Activated T-cell treated with anti-CD3 and anti-CD28 coated beads, Interleukin-2, amount 50 U/mL, for 72 hours (primary cell): ENCODE results near the gene KCNK17. TPM values are rescaled to one million over a fixed set of nuclear protein-coding genes. Genes with fewer than 3 reads are reported as not detected.

ENCODE experiments used
- ATAC-seq, 2 donors: fragments of 150-1000 bp; cut with Tn5 transposase; replicated peaks in 1 of 2; 2 replicates each; pipeline ENCODE4 v1.10.0; 2021; ENCODE audit warnings: moderate library complexity in 2 of 2, mild to moderate bottlenecking in 1 of 2
- DNase-seq, 2 donors: peaks; one replicate each; pipeline ENCODE4 v3.0.0; 2021 to 2022; ENCODE audit warnings: mixed read lengths in 1 of 2
- H3K27ac Mint-ChIP-seq: one replicate; pipeline ENCODE4 v1.8.0; 2022; ENCODE audit warnings: mild to moderate bottlenecking, moderate library complexity, mixed read lengths
- H3K27me3 Mint-ChIP-seq: one replicate; pipeline ENCODE4 v1.8.0; 2022; ENCODE audit warnings: low read depth, mixed read lengths
- H3K36me3 Mint-ChIP-seq, 2 donors: one replicate each; pipeline ENCODE4 v1.8.0; 2022; ENCODE audit warnings: mixed read lengths in 2 of 2, mild to moderate bottlenecking in 1 of 2; ENCODE audit not compliant: insufficient read depth in 2 of 2
- H3K4me1 Mint-ChIP-seq: one replicate; pipeline ENCODE4 v1.8.0; 2022; ENCODE audit warnings: low read depth, mixed read lengths
- H3K4me3 Mint-ChIP-seq, 2 donors: one replicate each; pipeline ENCODE4 v1.8.0; 2022; ENCODE audit warnings: mild to moderate bottlenecking in 2 of 2, mixed read lengths in 2 of 2, moderate library complexity in 2 of 2
- H3K9me3 Mint-ChIP-seq, 2 donors: one replicate each; pipeline ENCODE4 v1.8.0; 2022; ENCODE audit warnings: mixed read lengths in 2 of 2
- total RNA-seq, 2 donors: library from RNA; stranded (reverse); gene quantifications; one replicate each; pipeline ENCODE4 v1.2.3, GENCODE V29; 2022

KCNK17 gene
- total RNA-seq, 2 donors from 2014 or later: not detected

- H3K4me3 Mint-ChIP-seq: no peak overlapping the region
- DNase-seq (no peak), ATAC-seq (no peak)
These were observed 29.2 kb upstream of the KCNK17 start for GRCh38 chr6:39343396-39343870.

GRCh38 chr6:39342692-39343395, 28.6 kb upstream of the KCNK17 start:
- H3K4me3 Mint-ChIP-seq: no peak overlapping the region
- H3K4me1 Mint-ChIP-seq: no peaks in the 10 kb centered on the region
- H3K27me3 Mint-ChIP-seq: peaks cover 24% of the 10 kb centered on the region
- no peaks in the 10 kb centered on the region for H3K36me3 Mint-ChIP-seq
- no peak for ATAC-seq
- DNase-seq: no peak
- no peaks in the 10 kb centered on the region for H3K9me3 Mint-ChIP-seq
- H3K27ac Mint-ChIP-seq: no peak overlapping the region

More at GRCh38 chr6:39343396-39343870, 29.2 kb upstream of the KCNK17 start:
- Mint-ChIP-seq H3K9me3 (no peaks in the 10 kb centered on the region), H3K4me1 (no peaks in the 10 kb centered on the region), H3K27me3 (peaks cover 22% of the 10 kb centered on the region), H3K36me3 (no peaks in the 10 kb centered on the region), H3K27ac (no peak overlapping the region)

- no peak overlapping the region for H3K27ac Mint-ChIP-seq
- no peaks in the 10 kb centered on the region for H3K9me3 Mint-ChIP-seq
- H3K27me3 Mint-ChIP-seq: peaks cover 28% of the 10 kb centered on the region
- H3K4me3 Mint-ChIP-seq: no peak overlapping the region
- DNase-seq: no peak
- no peak for ATAC-seq
- no peaks in the 10 kb centered on the region for H3K4me1 Mint-ChIP-seq
- H3K36me3 Mint-ChIP-seq: no peaks in the 10 kb centered on the region
These were observed 27.7 kb upstream of the KCNK17 start for GRCh38 chr6:39341937-39342336.

GRCh38 chr6:39341352-39341751, 27.1 kb upstream of the KCNK17 start:
- Mint-ChIP-seq H3K27me3 (peaks cover 30% of the 10 kb centered on the region), H3K27ac (no peak overlapping the region), H3K9me3 (no peaks in the 10 kb centered on the region), H3K4me1 (peaks cover 3% of the 10 kb centered on the region), H3K4me3 (no peak overlapping the region), H3K36me3 (no peaks in the 10 kb centered on the region)
- ATAC-seq (no peak), DNase-seq (no peak)

- peaks cover 9% of the 10 kb centered on the region for H3K4me1 Mint-ChIP-seq
- H3K27ac Mint-ChIP-seq: no peak overlapping the region
- peaks cover 30% of the 10 kb centered on the region for H3K27me3 Mint-ChIP-seq
- no peaks in the 10 kb centered on the region for H3K36me3 Mint-ChIP-seq
- DNase-seq: no peak
- no peak for ATAC-seq
- no peak overlapping the region for H3K4me3 Mint-ChIP-seq
- no peaks in the 10 kb centered on the region for H3K9me3 Mint-ChIP-seq
These were observed 25.8 kb upstream of the KCNK17 start for GRCh38 chr6:39339868-39340550.

- Mint-ChIP-seq H3K4me3 (no peak overlapping the region), H3K9me3 (no peaks in the 10 kb centered on the region), H3K27ac (no peak overlapping the region), H3K27me3 (peaks cover 34% of the 10 kb centered on the region), H3K4me1 (peaks cover 9% of the 10 kb centered on the region), H3K36me3 (no peaks in the 10 kb centered on the region)
- ATAC-seq (no peak), DNase-seq (no peak)
These were observed 25.1 kb upstream of the KCNK17 start for GRCh38 chr6:39339096-39339867.

- peaks cover 34% of the 10 kb centered on the region for H3K27me3 Mint-ChIP-seq
- no peaks in the 10 kb centered on the region for H3K36me3 Mint-ChIP-seq
- H3K9me3 Mint-ChIP-seq: no peaks in the 10 kb centered on the region
- no peak overlapping the region for H3K4me3 Mint-ChIP-seq
- H3K27ac Mint-ChIP-seq: no peak overlapping the region
- DNase-seq (no peak), ATAC-seq (no peak)
- peaks cover 9% of the 10 kb centered on the region for H3K4me1 Mint-ChIP-seq
These were observed 24.2 kb upstream of the KCNK17 start for GRCh38 chr6:39338397-39338796.

GRCh38 chr6:39335780-39336545, 21.7 kb upstream of the KCNK17 start:
- H3K4me3 Mint-ChIP-seq: no peak overlapping the region

GRCh38 chr6:39333644-39334438, 19.6 kb upstream of the KCNK17 start:
- H3K36me3 Mint-ChIP-seq: no peaks in the 10 kb centered on the region
- no peaks in the 10 kb centered on the region for H3K9me3 Mint-ChIP-seq
- DNase-seq (no peak), ATAC-seq (no peak)
- no peak overlapping the region for H3K27ac Mint-ChIP-seq
- no peak overlapping the region for H3K4me3 Mint-ChIP-seq
- peaks cover 32% of the 10 kb centered on the region for H3K27me3 Mint-ChIP-seq
- peaks cover 9% of the 10 kb centered on the region for H3K4me1 Mint-ChIP-seq

More at GRCh38 chr6:39335780-39336545, 21.7 kb upstream of the KCNK17 start:
- Mint-ChIP-seq H3K27ac (no peak overlapping the region), H3K9me3 (no peaks in the 10 kb centered on the region), H3K36me3 (no peaks in the 10 kb centered on the region), H3K4me1 (peaks cover 9% of the 10 kb centered on the region), H3K27me3 (peaks cover 44% of the 10 kb centered on the region)
- DNase-seq (peak in 1 of 2 donors; percentile 14), ATAC-seq (peak in 1 of 2 donors; percentile 41)

- no peaks in the 10 kb centered on the region for H3K36me3 Mint-ChIP-seq
- H3K4me3 Mint-ChIP-seq: no peak overlapping the region
- no peaks in the 10 kb centered on the region for H3K9me3 Mint-ChIP-seq
- no peak for ATAC-seq
- no peak overlapping the region for H3K27ac Mint-ChIP-seq
- H3K4me1 Mint-ChIP-seq: no peaks in the 10 kb centered on the region
- peaks cover 25% of the 10 kb centered on the region for H3K27me3 Mint-ChIP-seq
- no peak for DNase-seq
These were observed 16.3 kb upstream of the KCNK17 start for GRCh38 chr6:39330476-39330875.

GRCh38 chr6:39330057-39330456, 15.8 kb upstream of the KCNK17 start:
- H3K27ac Mint-ChIP-seq: no peak overlapping the region
- H3K9me3 Mint-ChIP-seq: no peaks in the 10 kb centered on the region
- no peaks in the 10 kb centered on the region for H3K36me3 Mint-ChIP-seq
- DNase-seq: no peak
- peaks cover 25% of the 10 kb centered on the region for H3K27me3 Mint-ChIP-seq
- H3K4me3 Mint-ChIP-seq: no peak overlapping the region
- no peak for ATAC-seq
- H3K4me1 Mint-ChIP-seq: no peaks in the 10 kb centered on the region

- H3K4me1 Mint-ChIP-seq: no peaks in the 10 kb centered on the region
- H3K27me3 Mint-ChIP-seq: peaks cover 21% of the 10 kb centered on the region
- no peak overlapping the region for H3K27ac Mint-ChIP-seq
- DNase-seq (no peak), ATAC-seq (no peak)
- H3K9me3 Mint-ChIP-seq: no peaks in the 10 kb centered on the region
- no peak overlapping the region for H3K4me3 Mint-ChIP-seq
- no peaks in the 10 kb centered on the region for H3K36me3 Mint-ChIP-seq
These were observed 13.8 kb upstream of the KCNK17 start for GRCh38 chr6:39328066-39328465.
